Measurements from ENCODE around the gene AK9. TPM values are rescaled to one million over a fixed set of nuclear protein-coding genes. Genes with fewer than 3 reads are reported as not detected.

The AK9 gene
- total RNA-seq, 2 experiments from 2014 or later, result 2.9 to 3.1 TPM

DNA sequence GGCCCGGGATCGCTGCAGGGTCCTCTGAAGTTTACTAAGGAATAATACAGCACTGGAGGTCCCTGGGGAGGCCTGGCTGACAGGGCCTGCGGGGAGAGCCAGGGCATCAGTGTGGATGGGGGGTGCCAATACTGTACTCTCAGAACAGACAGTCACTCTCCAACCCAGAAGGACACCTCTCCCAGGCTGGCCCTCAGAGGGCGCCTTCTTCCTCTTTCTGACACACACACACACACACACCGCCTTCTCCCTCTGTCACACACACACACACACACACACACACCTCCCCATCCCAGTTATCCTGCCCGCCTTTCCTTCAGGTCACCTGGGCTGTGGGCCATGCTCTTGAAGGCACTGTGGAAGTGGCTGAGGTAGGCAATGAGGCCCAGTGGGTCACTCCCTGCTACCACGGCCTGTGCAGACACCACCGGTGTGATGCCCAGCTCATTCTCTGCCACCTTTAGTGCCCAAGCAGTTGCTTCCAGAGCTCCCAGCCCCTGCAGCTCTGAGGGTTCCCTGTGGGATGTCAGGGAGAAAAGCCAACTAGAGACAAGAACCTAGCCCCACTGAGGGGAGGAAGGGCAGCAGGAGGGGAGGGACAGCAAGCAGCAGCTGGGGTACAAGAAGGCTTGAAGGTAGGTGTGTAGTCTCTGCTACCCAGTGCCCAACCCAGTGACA lies 243.0 kb downstream of the AK9 start:
- no peaks in the 10 kb centered on the region for H3K9me3 Mint-ChIP-seq (ENCODE audit: insufficient read depth)
- peak; percentile 21 for DNase-seq
- peaks cover 59% of the 10 kb centered on the region for H3K4me1 Mint-ChIP-seq (ENCODE audit: low read depth)
- no peaks in the 10 kb centered on the region for H3K27me3 Mint-ChIP-seq (ENCODE audit: low read depth)
- H3K27ac Mint-ChIP-seq, result peak overlapping the region; percentile 70
- H3K4me3 Mint-ChIP-seq, result no peak overlapping the region
- CTCF ChIA-PET, result no interaction called here
- H3K36me3 Mint-ChIP-seq (ENCODE audit: low read depth), result peaks cover 57% of the 10 kb centered on the region
- POLR2A ChIA-PET, result interaction anchor here (1.2 kb wide), 1 partner anchor 7 kb away, joined by 3 read pairs; the partner anchor contains the start of genes PPIL6 and SMPD2
- no peak for ATAC-seq

DNA sequence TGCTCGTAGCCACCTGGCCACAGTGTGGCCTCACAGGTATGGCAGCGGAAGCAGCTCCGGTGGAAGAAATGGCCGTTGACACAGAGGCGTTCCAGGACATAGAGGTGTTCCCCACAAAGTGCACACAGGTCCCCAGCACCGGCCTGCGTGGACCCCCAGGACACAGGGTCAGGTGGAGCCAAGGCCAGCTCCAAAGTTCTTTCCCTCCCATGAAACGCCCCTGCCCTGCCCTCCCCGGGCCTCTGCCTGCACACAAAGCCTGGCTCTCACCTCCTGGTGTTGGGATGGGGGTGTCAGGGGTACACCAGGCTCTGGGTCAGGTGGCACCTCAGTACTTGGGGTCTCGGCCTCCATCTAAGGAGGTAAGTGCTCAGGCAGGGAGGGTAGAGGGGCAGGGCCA lies 243.9 kb downstream of the AK9 start:
- no peaks in the 10 kb centered on the region for H3K27me3 Mint-ChIP-seq (ENCODE audit: low read depth)
- H3K9me3 Mint-ChIP-seq (ENCODE audit: insufficient read depth), result no peaks in the 10 kb centered on the region
- POLR2A ChIA-PET, result no interaction called here
- no peak overlapping the region for H3K4me3 Mint-ChIP-seq
- H3K36me3 Mint-ChIP-seq (ENCODE audit: low read depth), result peaks cover 58% of the 10 kb centered on the region
- CTCF ChIA-PET, result no interaction called here
- peaks cover 59% of the 10 kb centered on the region for H3K4me1 Mint-ChIP-seq (ENCODE audit: low read depth)
- H3K27ac Mint-ChIP-seq, result no peak overlapping the region
- no peak for ATAC-seq
- no peak for DNase-seq

DNA sequence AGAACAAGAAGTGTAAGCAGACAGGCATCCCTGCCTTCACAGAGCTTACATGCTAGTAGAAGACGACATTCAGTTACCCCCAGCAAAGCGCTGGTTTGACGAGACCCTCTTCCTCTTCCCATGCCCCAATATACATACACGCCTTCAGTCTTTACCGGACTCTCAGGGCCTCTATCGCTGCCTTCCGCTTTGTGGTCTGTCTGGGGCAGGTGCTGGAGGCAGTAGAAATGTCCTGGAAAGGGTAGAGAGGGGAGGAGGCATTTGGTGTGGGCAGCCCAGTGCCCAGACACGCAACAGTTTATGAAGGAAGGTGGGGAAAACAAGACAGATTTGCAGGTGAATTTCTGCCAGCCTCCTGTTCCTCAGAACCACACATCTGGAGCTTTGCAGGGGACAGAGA lies 244.5 kb downstream of the AK9 start:
- Mint-ChIP-seq H3K4me1 (ENCODE audit: low read depth) (peaks cover 59% of the 10 kb centered on the region), H3K27ac (peak overlapping the region; percentile 18), H3K9me3 (ENCODE audit: insufficient read depth) (no peaks in the 10 kb centered on the region), H3K27me3 (ENCODE audit: low read depth) (no peaks in the 10 kb centered on the region), H3K36me3 (ENCODE audit: low read depth) (peaks cover 54% of the 10 kb centered on the region), H3K4me3 (no peak overlapping the region)
- ChIA-PET CTCF (no interaction called here), POLR2A (interaction anchor here (0.6 to 2.2 kb wide), 2 partner anchors 64 to 172 kb away, joined by 4 to 11 read pairs; partner anchors contain the start of gene CD164)
- DNase-seq (peak; percentile 17), ATAC-seq (no peak)

DNA sequence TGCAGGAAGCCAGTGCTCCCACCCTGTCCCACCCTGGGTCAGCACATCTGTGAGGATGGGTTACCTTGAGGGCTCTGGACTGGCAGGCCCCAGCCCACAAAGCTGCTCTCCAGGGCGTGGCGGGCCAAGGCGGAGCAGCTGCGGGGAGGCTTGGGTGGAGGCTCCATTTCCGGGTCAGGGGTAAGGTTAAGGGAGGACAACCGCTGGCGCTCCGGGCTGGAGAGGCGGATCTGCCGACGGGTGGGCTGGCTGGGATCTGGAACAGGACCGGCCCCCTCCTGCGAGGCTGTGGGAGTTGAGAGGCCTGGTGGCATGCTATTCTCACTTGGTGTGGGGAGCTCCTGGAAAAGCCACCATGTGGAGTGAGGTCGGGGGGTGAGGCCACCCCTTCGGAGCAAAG lies 244.9 kb downstream of the AK9 start:
- Mint-ChIP-seq H3K9me3 (ENCODE audit: insufficient read depth) (no peaks in the 10 kb centered on the region), H3K27ac (peak overlapping the region; percentile 18), H3K36me3 (ENCODE audit: low read depth) (peaks cover 53% of the 10 kb centered on the region), H3K4me1 (ENCODE audit: low read depth) (peaks cover 63% of the 10 kb centered on the region), H3K27me3 (ENCODE audit: low read depth) (no peaks in the 10 kb centered on the region), H3K4me3 (no peak overlapping the region)
- no peak for ATAC-seq
- peak; percentile 18 for DNase-seq
- ChIA-PET CTCF (no interaction called here), POLR2A (interaction anchor here (0.6 to 2.2 kb wide), 2 partner anchors 64 to 173 kb away, joined by 4 to 11 read pairs; partner anchors contain the start of gene CD164)

DNA sequence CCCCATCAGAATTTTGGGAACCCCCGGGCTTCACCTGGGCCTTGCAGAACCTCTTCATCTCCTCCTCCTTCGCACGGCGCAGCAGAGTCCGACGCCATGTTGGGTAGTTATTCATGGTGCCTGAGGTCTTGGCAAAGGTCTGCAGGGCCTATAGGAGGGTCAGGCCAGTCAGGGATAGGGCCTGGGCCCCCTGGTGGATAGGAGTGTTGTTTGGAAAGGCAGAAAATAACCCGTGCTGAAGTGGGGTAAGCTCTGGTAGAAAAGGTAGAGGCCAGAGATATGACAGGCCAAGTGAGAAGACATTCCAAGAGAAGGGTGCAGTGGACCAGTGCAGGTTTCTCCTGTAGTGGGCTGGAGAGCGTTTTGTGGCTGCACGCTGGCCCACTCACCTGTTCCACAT lies 245.6 kb downstream of the AK9 start:
- DNase-seq, result no peak
- CTCF ChIA-PET, result interaction anchor here (1.5 to 2.3 kb wide), 2 partner anchors 63 to 258 kb away, joined by 4 to 7 read pairs; partner anchors contain the start of gene CD164
- peak overlapping the region; percentile 46 for H3K27ac Mint-ChIP-seq
- H3K4me1 Mint-ChIP-seq (ENCODE audit: low read depth), result peaks cover 58% of the 10 kb centered on the region
- no peak for ATAC-seq
- POLR2A ChIA-PET, result interaction anchor here (0.5 to 5.7 kb wide), 4 partner anchors 9 to 68 kb away, joined by 3 to 72 read pairs (median 8); partner anchors contain the start of genes CD164 and MICAL1
- peaks cover 49% of the 10 kb centered on the region for H3K36me3 Mint-ChIP-seq (ENCODE audit: low read depth)
- no peaks in the 10 kb centered on the region for H3K27me3 Mint-ChIP-seq (ENCODE audit: low read depth)
- no peak overlapping the region for H3K4me3 Mint-ChIP-seq
- no peaks in the 10 kb centered on the region for H3K9me3 Mint-ChIP-seq (ENCODE audit: insufficient read depth)

DNA sequence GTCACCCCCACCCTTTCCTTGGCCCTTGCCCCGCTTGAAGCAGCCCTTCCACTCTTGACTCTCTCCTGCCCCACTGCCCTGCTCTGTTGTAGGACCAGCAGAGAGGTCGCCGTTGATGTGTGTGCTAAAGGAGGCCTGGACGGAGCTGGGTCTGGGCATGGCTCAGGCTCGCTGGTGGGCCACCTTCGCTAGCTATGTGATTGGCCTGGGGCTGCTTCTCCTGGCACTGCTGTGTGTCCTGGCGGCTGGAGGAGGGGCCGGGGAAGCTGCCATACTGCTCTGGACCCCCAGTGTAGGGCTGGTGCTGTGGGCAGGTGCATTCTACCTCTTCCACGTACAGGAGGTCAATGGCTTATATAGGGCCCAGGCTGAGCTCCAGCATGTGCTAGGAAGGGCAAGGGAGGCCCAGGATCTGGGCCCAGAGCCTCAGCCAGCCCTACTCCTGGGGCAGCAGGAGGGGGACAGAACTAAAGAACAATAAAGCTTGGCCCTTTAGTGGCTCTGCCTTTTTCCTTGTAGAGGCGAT lies 247.5 kb downstream of the AK9 start:
- no peak overlapping the region for H3K4me3 Mint-ChIP-seq
- no peaks in the 10 kb centered on the region for H3K9me3 Mint-ChIP-seq (ENCODE audit: insufficient read depth)
- peaks cover 41% of the 10 kb centered on the region for H3K4me1 Mint-ChIP-seq (ENCODE audit: low read depth)
- ATAC-seq (no peak), DNase-seq (peak; percentile 18)
- ChIA-PET POLR2A (interaction anchor here (0.8 to 5.7 kb wide), 6 partner anchors 11 to 72 kb away, joined by 3 to 72 read pairs (median 8); partner anchors contain the start of genes CD164, MICAL1 and ZBTB24), CTCF (interaction anchor here (0.8 to 2.3 kb wide), 3 partner anchors 11 to 256 kb away, joined by 3 to 10 read pairs (median 7); partner anchors contain the start of gene CD164)
- H3K27me3 Mint-ChIP-seq (ENCODE audit: low read depth), result no peaks in the 10 kb centered on the region
- H3K36me3 Mint-ChIP-seq (ENCODE audit: low read depth), result peaks cover 40% of the 10 kb centered on the region
- H3K27ac Mint-ChIP-seq, result no peak overlapping the region

Other genes starting within 250 kb of the AK9 start
- 10 to 100 TPM; 50.5 to 53.2 TPM for gene MICAL1, start 235.4 kb downstream of the AK9 start, total RNA-seq
- 10 to 100 TPM; 16.0 to 16.3 TPM for gene ZBTB24, start 208.0 kb downstream of the AK9 start, total RNA-seq
- gene FIG4, start 94 bp upstream of the AK9 start, total RNA-seq, result 10 to 100 TPM in 1 of 2 experiments, 1 to 10 TPM in 1; 9.5 to 10.8 TPM

Measured in activated CD8-positive, alpha-beta T cell treated with anti-CD3 and anti-CD28 coated beads, Interleukin-2, amount 10 ng/mL, durations not matched to agents 7 days and 5 days (primary cell).